GM12878 (cell line): ENCODE data around the gene UBE2O. TPM values are rescaled to one million over a fixed set of nuclear protein-coding genes. Genes with fewer than 3 reads are reported as not detected.

Experiments
- ATAC-seq: fragments of 200-7000 bp; cut with Tn5 transposase; 3 replicates; pipeline ENCODE4 v1.9.1; 2020; ENCODE audit warnings: mild to moderate bottlenecking, moderate library complexity
- BruUV-seq: library from RNA; stranded (reverse); fragments of 400-500 nt; replicated peaks from 2 replicates; lab custom pipeline; 2021; lab: Mats Ljungman, UMichigan
- CTCF ChIA-PET: fragments of 300-600 bp; sonication (Branson Sonifier 250); formaldehyde crosslinking; extraction: SDS; loops from one replicate; lab custom pipeline; 2021; ENCODE audit warnings: inconsistent platforms; lab: Yijun Ruan, JAX
- POLR2A ChIA-PET: fragments of 350-600 bp; formaldehyde crosslinking; extraction: SDS; loops from one replicate; lab custom pipeline; 2021; ENCODE audit warnings: inconsistent platforms; lab: Charles Lee
- RAD21 ChIA-PET: fragments of 300-600 bp; sonication (Branson Sonifier 250); formaldehyde crosslinking; loops from one replicate; lab custom pipeline; 2023; ENCODE audit warnings: antibody characterized with exemption; ENCODE audit not compliant: unreplicated experiment; lab: Charles Lee
- SMC1A ChIA-PET: fragments of 300-600 bp; sonication (Branson Sonifier 250); formaldehyde crosslinking; loops from one replicate; lab custom pipeline; 2023; ENCODE audit not compliant: unreplicated experiment, uncharacterized antibody; lab: Charles Lee
- DNase-seq: peaks from one replicate; pipeline ENCODE4 v3.0.0-alpha.2; 2011; ENCODE audit warnings: low read depth, low spot score
- FAIRE-seq: peaks from 3 replicates; lab custom pipeline; 2011; peaks lifted over from hg19 to GRCh38; lab: Jason Lieb, UNC
- H2AFZ ChIP-seq: 2 replicates; pipeline ENCODE4 v1.6.0; 2011; ENCODE audit warnings: low read depth, low read length, control low read depth; ENCODE audit not compliant: control insufficient read depth
- H3K27ac ChIP-seq: 2 replicates; pipeline ENCODE4 v1.5.1; 2011; ENCODE audit warnings: control low read depth; ENCODE audit not compliant: control insufficient read depth, insufficient read depth
- H3K27me3 ChIP-seq, 2 experiments: replicated peaks in 1 of 2; 2 replicates each; pipeline versions ENCODE4 v1.6.0 to v1.6.1; 2011; ENCODE audit warnings: low read length in 1 of 2; ENCODE audit not compliant: control insufficient read depth in 2 of 2, insufficient read depth in 2 of 2
- H3K36me3 ChIP-seq, 2 experiments: 2 replicates each; pipeline ENCODE4 v1.5.1; 2011; ENCODE audit warnings: low read length in 1 of 2; ENCODE audit not compliant: control insufficient read depth in 2 of 2, insufficient read depth in 2 of 2
- H3K4me1 ChIP-seq: 2 replicates; pipeline ENCODE4 v1.6.1; 2011; ENCODE audit warnings: mild to moderate bottlenecking, low read length, moderate library complexity, mixed read lengths; ENCODE audit not compliant: control insufficient read depth, insufficient read depth
- H3K4me2 ChIP-seq: 2 replicates; pipeline ENCODE4 v1.6.0; 2011; ENCODE audit warnings: control low read depth; ENCODE audit not compliant: control insufficient read depth, insufficient read depth
- H3K4me3 ChIP-seq: fragments of 200-600 bp; sonication (generic); 2 replicates; pipeline ENCODE4 v1.5.1; 2016
- H3K79me2 ChIP-seq: 2 replicates; pipeline ENCODE4 v1.6.0; 2011; ENCODE audit warnings: low read length; ENCODE audit not compliant: control insufficient read depth, insufficient read depth
- H3K9ac ChIP-seq: 2 replicates; pipeline ENCODE4 v1.8.0; 2011; ENCODE audit warnings: low read length, control low read depth, mixed read lengths; ENCODE audit not compliant: control insufficient read depth, insufficient read depth
- H3K9me3 ChIP-seq: replicated peaks from 3 replicates; pipeline ENCODE4 v1.5.1; 2011; ENCODE audit warnings: mild to moderate bottlenecking, low read length; ENCODE audit not compliant: control insufficient read depth, insufficient read depth
- H4K20me1 ChIP-seq: 2 replicates; pipeline ENCODE4 v1.6.0; 2011; ENCODE audit not compliant: control insufficient read depth, insufficient read depth
- BCL11A ChIP-seq: IDR thresholded peaks from 2 replicates; pipeline ENCODE4 v1.6.1; 2011; ENCODE audit warnings: low read depth, low read length
- BHLHE40 ChIP-seq, 2 experiments: fragments of 450-650 bp in 1 of 2; IDR thresholded peaks; 2 replicates each; pipeline ENCODE4 v1.6.1; 2011 to 2017; ENCODE audit warnings: low read depth in 2 of 2, borderline replicate concordance in 1 of 2, improper control_type of control experiment in 1 of 2, low read length in 1 of 2, mild to moderate bottlenecking in 1 of 2
- FOS ChIP-seq: IDR thresholded peaks from 3 replicates; pipeline ENCODE4 v1.6.1; 2011; ENCODE audit warnings: borderline replicate concordance; ENCODE audit not compliant: insufficient read length; ENCODE audit errors: extremely low read depth
- HDGF ChIP-seq: fragments of 450-650 bp; IDR thresholded peaks from 2 replicates; pipeline ENCODE4 v1.6.1; 2016; ENCODE audit warnings: antibody characterized with exemption
- KDM1A ChIP-seq: fragments of 200-600 bp; sonication (generic); IDR thresholded peaks from 2 replicates; pipeline ENCODE4 v1.6.1; 2016; ENCODE audit warnings: borderline replicate concordance
- NFYB ChIP-seq: IDR thresholded peaks from 2 replicates; pipeline ENCODE4 v1.6.1; 2011; ENCODE audit warnings: low read depth, mild to moderate bottlenecking, low read length, improper control_type of control experiment, moderate library complexity; ENCODE audit not compliant: insufficient read depth
- PAX8 ChIP-seq: fragments of 450-650 bp; IDR thresholded peaks from 2 replicates; pipeline ENCODE4 v1.6.1; 2017; ENCODE audit warnings: mild to moderate bottlenecking, moderate library complexity
- POLR2AphosphoS2 ChIP-seq: IDR thresholded peaks from 2 replicates; pipeline ENCODE4 v1.6.1; 2011; ENCODE audit warnings: low read depth, mild to moderate bottlenecking, low read length, improper control_type of control experiment, moderate library complexity
- RELA ChIP-seq: fragments of 450-650 bp; IDR thresholded peaks from 2 replicates; pipeline ENCODE4 v1.8.0; 2014; ENCODE audit warnings: borderline replicate concordance; ENCODE audit not compliant: partially characterized antibody
- SMAD5 ChIP-seq: IDR thresholded peaks from 2 replicates; pipeline ENCODE4 v1.6.1; 2016; ENCODE audit warnings: antibody characterized with exemption, low read depth
- SP1 ChIP-seq: IDR thresholded peaks from one replicate; pipeline ENCODE4 v1.6.1; 2011; ENCODE audit warnings: low read depth, low read length
- STAT1 ChIP-seq: fragments of 450-650 bp; conservative IDR thresholded peaks from 2 replicates; pipeline ENCODE4 v1.6.1; 2014; ENCODE audit warnings: antibody characterized with exemption, mild to moderate bottlenecking
- TARDBP ChIP-seq: IDR thresholded peaks from 2 replicates; pipeline ENCODE4 v1.6.1; 2016; ENCODE audit warnings: borderline replicate concordance
- WGBS: methylation state at CpG from one replicate; pipeline ENCODE4 v1.1.6; 2016; ENCODE audit warnings: low lambda C conversion rate; ENCODE audit not compliant: insufficient replicate concordance, insufficient coverage; ENCODE audit errors: missing lambda C conversion rate; 5-methylcytosine and 5-hydroxymethylcytosine counted together
- in situ Hi-C: fragments of 300-500 bp; cut with MboI; formaldehyde crosslinking; loops from 9 replicates; pipeline ENCODE4 v1.14.3; 2018; ENCODE audit warnings: mixed read lengths
- intact Hi-C: fragments of 100-400 bp; cut with micrococcal nuclease; formaldehyde crosslinking; loops from one replicate; pipeline ENCODE4 v1.14.2; 2022; ENCODE audit not compliant: unreplicated experiment
- polyA plus RNA-seq, 11 experiments: library from polyadenylated mRNA; depleted of rRNA in 4 of 11; unstranded in 6 of 11; stranded (reverse) in 5 of 11; fragments of >200 nt; fragmentation: Nextera tagmentation in 4 of 11; fragmentation: Illumina TruSeq in 1 of 11; extraction: Ambion mirVana in 4 of 11; extraction: Trizol in 1 of 11; gene quantifications; 1 replicate in 1 of 11; 2 replicates in 10 of 11; pipeline versions ENCODE4 v1.2.1 to v1.2.3, GENCODE V29; 2011 to 2016; ENCODE audit warnings: inconsistent platforms in 2 of 11, missing spikeins in 2 of 11, low read depth in 1 of 11
- total RNA-seq, 4 experiments: library from RNA; depleted of rRNA in 3 of 4; stranded (reverse); fragments of >200 nt in 3 of 4; fragmentation: Illumina TruSeq in 1 of 4; extraction: Trizol in 1 of 4; gene quantifications; 2 replicates each; pipeline versions ENCODE4 v1.2.1 to v1.2.3, GENCODE V29; 2013 to 2021
- TF ChIP-seq, protein P1 (sequence below): fragments of 450-650 bp; IDR thresholded peaks from 2 replicates; pipeline ENCODE4 v1.6.1; 2017; ENCODE audit warnings: antibody characterized with exemption, mild to moderate bottlenecking, moderate library complexity
- TF ChIP-seq, protein P2 (sequence below): fragments of 450-650 bp; IDR thresholded peaks from 2 replicates; pipeline ENCODE4 v1.6.1; 2017; ENCODE audit warnings: low read depth, mild to moderate bottlenecking, moderate library complexity

UBE2O gene
- total and polyA plus RNA-seq, 10 of the 15 experiments (the other 5 are each of a cell fraction or from before 2014, with no cell fraction given), result 2.1 to 39.0 (median 14.1) TPM

DNA sequence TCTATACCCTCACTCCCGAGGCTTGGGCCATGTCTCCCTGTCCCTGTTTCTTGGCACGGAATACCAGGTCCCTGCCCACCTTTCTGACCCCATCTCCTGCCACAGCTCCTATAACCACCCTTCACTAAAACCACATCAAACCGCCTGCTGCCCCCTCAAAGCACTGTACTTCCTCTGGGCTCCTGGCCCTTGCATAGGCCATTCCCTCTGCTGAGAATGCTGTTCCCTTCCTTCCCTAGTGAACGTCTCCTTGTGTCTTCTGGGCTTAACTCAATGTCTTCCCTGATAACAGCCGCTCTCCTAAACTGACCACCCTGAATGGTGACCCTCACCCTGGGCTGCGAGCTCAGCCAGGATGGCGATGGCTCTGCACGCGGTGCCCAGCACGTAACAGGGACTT lies 25.1 kb upstream of the UBE2O start (continued):
- TF ChIP-seq, protein P1, sequence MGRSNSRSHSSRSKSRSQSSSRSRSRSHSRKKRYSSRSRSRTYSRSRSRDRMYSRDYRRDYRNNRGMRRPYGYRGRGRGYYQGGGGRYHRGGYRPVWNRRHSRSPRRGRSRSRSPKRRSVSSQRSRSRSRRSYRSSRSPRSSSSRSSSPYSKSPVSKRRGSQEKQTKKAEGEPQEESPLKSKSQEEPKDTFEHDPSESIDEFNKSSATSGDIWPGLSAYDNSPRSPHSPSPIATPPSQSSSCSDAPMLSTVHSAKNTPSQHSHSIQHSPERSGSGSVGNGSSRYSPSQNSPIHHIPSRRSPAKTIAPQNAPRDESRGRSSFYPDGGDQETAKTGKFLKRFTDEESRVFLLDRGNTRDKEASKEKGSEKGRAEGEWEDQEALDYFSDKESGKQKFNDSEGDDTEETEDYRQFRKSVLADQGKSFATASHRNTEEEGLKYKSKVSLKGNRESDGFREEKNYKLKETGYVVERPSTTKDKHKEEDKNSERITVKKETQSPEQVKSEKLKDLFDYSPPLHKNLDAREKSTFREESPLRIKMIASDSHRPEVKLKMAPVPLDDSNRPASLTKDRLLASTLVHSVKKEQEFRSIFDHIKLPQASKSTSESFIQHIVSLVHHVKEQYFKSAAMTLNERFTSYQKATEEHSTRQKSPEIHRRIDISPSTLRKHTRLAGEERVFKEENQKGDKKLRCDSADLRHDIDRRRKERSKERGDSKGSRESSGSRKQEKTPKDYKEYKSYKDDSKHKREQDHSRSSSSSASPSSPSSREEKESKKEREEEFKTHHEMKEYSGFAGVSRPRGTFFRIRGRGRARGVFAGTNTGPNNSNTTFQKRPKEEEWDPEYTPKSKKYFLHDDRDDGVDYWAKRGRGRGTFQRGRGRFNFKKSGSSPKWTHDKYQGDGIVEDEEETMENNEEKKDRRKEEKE, result no peak
- no peak for TF ChIP-seq RELA
- TF ChIP-seq TARDBP, result no peak
- no peak for TF ChIP-seq PAX8
- TF ChIP-seq SP1, result no peak
- no peak for TF ChIP-seq SMAD5
- TF ChIP-seq NFYB, result no peak
- no peak for TF ChIP-seq HDGF

DNA sequence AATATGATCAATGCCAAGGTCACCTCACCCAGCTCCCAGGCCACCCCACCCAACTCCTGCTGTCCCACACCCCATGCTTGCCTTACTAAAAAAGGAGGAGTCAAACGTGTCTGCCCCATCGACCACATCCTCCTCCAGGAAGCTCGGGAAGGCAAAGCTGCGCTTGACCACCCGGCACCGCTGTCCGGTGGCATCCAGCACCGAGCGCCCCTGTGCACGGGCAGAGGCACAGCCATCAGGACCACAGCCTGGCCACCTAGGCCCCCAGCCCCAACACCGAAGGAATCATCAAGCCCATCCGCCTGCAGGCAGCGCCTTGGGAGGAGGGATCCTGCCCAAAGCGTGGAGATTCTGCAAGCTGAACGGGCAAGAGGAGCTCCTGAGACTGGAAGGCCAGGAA lies 24.6 kb upstream of the UBE2O start:
- peaks cover 6 to 7% of the 10 kb centered on the region in 2 experiments; a peak in 3 of 4 replicates for H3K36me3 ChIP-seq
- TF ChIP-seq, protein P2, sequence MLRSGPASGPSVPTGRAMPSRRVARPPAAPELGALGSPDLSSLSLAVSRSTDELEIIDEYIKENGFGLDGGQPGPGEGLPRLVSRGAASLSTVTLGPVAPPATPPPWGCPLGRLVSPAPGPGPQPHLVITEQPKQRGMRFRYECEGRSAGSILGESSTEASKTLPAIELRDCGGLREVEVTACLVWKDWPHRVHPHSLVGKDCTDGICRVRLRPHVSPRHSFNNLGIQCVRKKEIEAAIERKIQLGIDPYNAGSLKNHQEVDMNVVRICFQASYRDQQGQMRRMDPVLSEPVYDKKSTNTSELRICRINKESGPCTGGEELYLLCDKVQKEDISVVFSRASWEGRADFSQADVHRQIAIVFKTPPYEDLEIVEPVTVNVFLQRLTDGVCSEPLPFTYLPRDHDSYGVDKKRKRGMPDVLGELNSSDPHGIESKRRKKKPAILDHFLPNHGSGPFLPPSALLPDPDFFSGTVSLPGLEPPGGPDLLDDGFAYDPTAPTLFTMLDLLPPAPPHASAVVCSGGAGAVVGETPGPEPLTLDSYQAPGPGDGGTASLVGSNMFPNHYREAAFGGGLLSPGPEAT, result no peak
- TF ChIP-seq POLR2AphosphoS2 (no peak), TARDBP (no peak), BCL11A (no peak), STAT1 (no peak), BHLHE40 (IDR thresholded peaks at IDR 0.05; ENCODE audit: borderline replicate concordance in 1 of 2, low read depth in 2 of 2, low read length in 1 of 2) (no peak), KDM1A (no peak), FOS (no peak)

More for the DNA sequence above, 24.6 kb upstream of the UBE2O start:
- DNase-seq, result no peak
- Histone ChIP-seq H3K4me2 (no peak overlapping the region), H2AFZ (no peak overlapping the region), H3K27ac (no peak overlapping the region), H3K9ac (no peak overlapping the region), H3K4me1 (peaks cover 27% of the 10 kb centered on the region), H3K27me3 (no peaks in the 10 kb centered on the region), H4K20me1 (no peaks in the 10 kb centered on the region), H3K4me3 (no peak overlapping the region), H3K9me3 (no peaks in the 10 kb centered on the region), H3K79me2 (peaks cover 8% of the 10 kb centered on the region; the same call in 1 of the 2 replicates)
- ChIA-PET SMC1A (no interaction called here), RAD21 (no interaction called here), CTCF (interaction anchor here (0.8 to 1.7 kb wide), 3 partner anchors 16 to 29 kb away, joined by 3 to 5 read pairs (median 5); no protein-coding TSS in a partner anchor), POLR2A (interaction anchor here (1.1 to 2.5 kb wide), 2 partner anchors 15 to 22 kb away, joined by 3 to 8 read pairs; no protein-coding TSS in a partner anchor)
- in situ Hi-C loops, result no loop called here
- ATAC-seq, result no peak
- intact Hi-C loops, result no loop called here
- 56% methylated on average over 8 of the region's 15 CpGs for WGBS
- no peak for FAIRE-seq
- BruUV-seq, result no TSS peak
